ENCODE results near the gene NGEF.

NGEF gene

GRCh38 chr2:232888099-232888836 lies 124.8 kb downstream of the NGEF start:
- H3K27ac Mint-ChIP-seq: no peak overlapping the region
- H3K4me1 Mint-ChIP-seq: no peaks in the 10 kb centered on the region
- H3K4me3 Mint-ChIP-seq: no peak overlapping the region
- no peaks in the 10 kb centered on the region for H3K27me3 Mint-ChIP-seq
- no peaks in the 10 kb centered on the region for H3K9me3 Mint-ChIP-seq
- no peaks in the 10 kb centered on the region for H3K36me3 Mint-ChIP-seq

GRCh38 chr2:232887171-232887850 lies 125.7 kb downstream of the NGEF start:
- H3K36me3 Mint-ChIP-seq: no peaks in the 10 kb centered on the region
- no peaks in the 10 kb centered on the region for H3K4me1 Mint-ChIP-seq
- no peak overlapping the region for H3K4me3 Mint-ChIP-seq
- H3K9me3 Mint-ChIP-seq: no peaks in the 10 kb centered on the region
- no peak overlapping the region for H3K27ac Mint-ChIP-seq
- no peaks in the 10 kb centered on the region for H3K27me3 Mint-ChIP-seq

- Mint-ChIP-seq H3K36me3 (no peaks in the 10 kb centered on the region), H3K4me1 (no peaks in the 10 kb centered on the region), H3K27ac (no peak overlapping the region), H3K9me3 (no peaks in the 10 kb centered on the region), H3K4me3 (no peak overlapping the region), H3K27me3 (no peaks in the 10 kb centered on the region)
Measured at GRCh38 chr2:232886632-232887031, 126.4 kb downstream of the NGEF start.

- Mint-ChIP-seq H3K4me3 (no peak overlapping the region), H3K27ac (no peak overlapping the region), H3K27me3 (no peaks in the 10 kb centered on the region)
Measured at GRCh38 chr2:232886176-232886575, 126.9 kb downstream of the NGEF start.

GRCh38 chr2:232885264-232885961 lies 127.6 kb downstream of the NGEF start:
- H3K36me3 Mint-ChIP-seq: no peaks in the 10 kb centered on the region
- H3K9me3 Mint-ChIP-seq: no peaks in the 10 kb centered on the region
- no peak overlapping the region for H3K4me3 Mint-ChIP-seq
- H3K27me3 Mint-ChIP-seq: no peaks in the 10 kb centered on the region
- no peak overlapping the region for H3K27ac Mint-ChIP-seq
- no peaks in the 10 kb centered on the region for H3K4me1 Mint-ChIP-seq

More at GRCh38 chr2:232886176-232886575, 126.9 kb downstream of the NGEF start:
- Mint-ChIP-seq H3K9me3 (no peaks in the 10 kb centered on the region), H3K4me1 (no peaks in the 10 kb centered on the region), H3K36me3 (no peaks in the 10 kb centered on the region)

GRCh38 chr2:232884549-232885263 lies 128.3 kb downstream of the NGEF start:
- Mint-ChIP-seq H3K9me3 (no peaks in the 10 kb centered on the region), H3K36me3 (no peaks in the 10 kb centered on the region), H3K4me3 (no peak overlapping the region), H3K27me3 (no peaks in the 10 kb centered on the region), H3K27ac (no peak overlapping the region), H3K4me1 (no peaks in the 10 kb centered on the region)

GRCh38 chr2:232884001-232884421 lies 129.0 kb downstream of the NGEF start:
- H3K4me3 Mint-ChIP-seq: no peak overlapping the region
- no peaks in the 10 kb centered on the region for H3K4me1 Mint-ChIP-seq
- no peak overlapping the region for H3K27ac Mint-ChIP-seq
- H3K9me3 Mint-ChIP-seq: no peaks in the 10 kb centered on the region
- H3K36me3 Mint-ChIP-seq: no peaks in the 10 kb centered on the region
- no peaks in the 10 kb centered on the region for H3K27me3 Mint-ChIP-seq

GRCh38 chr2:232883116-232883721 lies 129.8 kb downstream of the NGEF start:
- Mint-ChIP-seq H3K27me3 (no peaks in the 10 kb centered on the region), H3K9me3 (no peaks in the 10 kb centered on the region), H3K36me3 (no peaks in the 10 kb centered on the region), H3K4me3 (no peak overlapping the region), H3K4me1 (no peaks in the 10 kb centered on the region), H3K27ac (no peak overlapping the region)

GRCh38 chr2:232882505-232883115 lies 130.4 kb downstream of the NGEF start:
- Mint-ChIP-seq H3K4me1 (no peaks in the 10 kb centered on the region), H3K9me3 (no peaks in the 10 kb centered on the region), H3K27me3 (peaks cover 2% of the 10 kb centered on the region), H3K27ac (no peak overlapping the region), H3K4me3 (no peak overlapping the region), H3K36me3 (no peaks in the 10 kb centered on the region)

- Mint-ChIP-seq H3K9me3 (no peaks in the 10 kb centered on the region), H3K27ac (no peak overlapping the region), H3K4me1 (no peaks in the 10 kb centered on the region), H3K36me3 (no peaks in the 10 kb centered on the region), H3K4me3 (no peak overlapping the region), H3K27me3 (peaks cover 4% of the 10 kb centered on the region)
Measured at GRCh38 chr2:232882085-232882484, 131.0 kb downstream of the NGEF start.

GRCh38 chr2:232880764-232881351 lies 132.2 kb downstream of the NGEF start:
- Mint-ChIP-seq H3K9me3 (no peaks in the 10 kb centered on the region), H3K4me1 (no peaks in the 10 kb centered on the region), H3K27ac (no peak overlapping the region), H3K36me3 (no peaks in the 10 kb centered on the region), H3K27me3 (peaks cover 4% of the 10 kb centered on the region), H3K4me3 (no peak overlapping the region)

- Mint-ChIP-seq H3K4me1 (no peaks in the 10 kb centered on the region), H3K36me3 (no peaks in the 10 kb centered on the region), H3K9me3 (no peaks in the 10 kb centered on the region), H3K4me3 (no peak overlapping the region), H3K27me3 (peaks cover 10% of the 10 kb centered on the region), H3K27ac (no peak overlapping the region)
Measured at GRCh38 chr2:232879618-232880494, 133.2 kb downstream of the NGEF start.

- Mint-ChIP-seq H3K36me3 (no peaks in the 10 kb centered on the region), H3K9me3 (no peaks in the 10 kb centered on the region), H3K27ac (no peak overlapping the region), H3K27me3 (peaks cover 13% of the 10 kb centered on the region), H3K4me1 (no peaks in the 10 kb centered on the region), H3K4me3 (no peak overlapping the region)
Measured at GRCh38 chr2:232878855-232879617, 134.0 kb downstream of the NGEF start.
